ENCODE data around the gene NPW. TPM values are rescaled to one million over a fixed set of nuclear protein-coding genes. Genes with fewer than 3 reads are reported as not detected.
A peak's percentile ranks its signal among the peaks of the same experiment; 100 is the strongest.

Gene NPW
- 0.25 and 1.3 TPM in 2 replicates for total RNA-seq

DNA sequence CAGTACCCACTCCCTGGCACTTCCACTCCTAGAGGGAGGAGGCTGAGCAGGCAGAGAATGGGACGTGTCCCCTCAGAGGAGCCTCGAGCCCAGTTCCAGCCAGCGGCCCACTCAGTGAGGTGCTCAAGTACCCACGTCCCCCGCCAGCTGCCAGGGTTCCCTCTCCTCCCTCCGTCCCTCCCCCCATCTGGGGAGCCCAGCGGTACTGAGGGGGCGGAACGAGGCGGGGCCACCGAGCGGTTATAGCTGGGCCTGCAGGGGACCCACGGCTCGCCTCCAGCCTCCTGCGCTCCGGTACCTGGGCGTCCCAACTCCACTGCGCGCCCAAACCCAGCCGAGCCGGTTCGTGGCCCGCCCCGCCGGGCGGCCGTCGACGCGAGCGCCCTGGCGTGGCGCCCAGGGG, at the start of gene NPW:
TSS of gene NPW (plus strand) at position 268 of the 403 bp plus-strand sequence.
- DNase-seq (ENCODE audit: low read depth in 2 of 2) = no peak

GRCh38 chr16:1971796-1972489, 47.6 kb upstream of the NPW start, which contains the start of gene TBL3:
Gene TBL3 (plus strand): TSS chr16:1972053. CDS start chr16:1972165, 112 bp downstream.
- DNase-seq (ENCODE audit: low read depth in 2 of 2) = peak; percentile 88 to 96

GRCh38 chr16:1972490-1972877, 47.1 kb upstream of the NPW start:
- peak in 1 of 2 donors; percentile 26 for DNase-seq (ENCODE audit: low read depth in 2 of 2)

- no peak for DNase-seq (ENCODE audit: low read depth in 2 of 2)
Measured at GRCh38 chr16:1973461-1974156, 46.0 kb upstream of the NPW start.

GRCh38 chr16:1974157-1975070, 45.2 kb upstream of the NPW start:
- DNase-seq (ENCODE audit: low read depth in 2 of 2) = no peak

DNA sequence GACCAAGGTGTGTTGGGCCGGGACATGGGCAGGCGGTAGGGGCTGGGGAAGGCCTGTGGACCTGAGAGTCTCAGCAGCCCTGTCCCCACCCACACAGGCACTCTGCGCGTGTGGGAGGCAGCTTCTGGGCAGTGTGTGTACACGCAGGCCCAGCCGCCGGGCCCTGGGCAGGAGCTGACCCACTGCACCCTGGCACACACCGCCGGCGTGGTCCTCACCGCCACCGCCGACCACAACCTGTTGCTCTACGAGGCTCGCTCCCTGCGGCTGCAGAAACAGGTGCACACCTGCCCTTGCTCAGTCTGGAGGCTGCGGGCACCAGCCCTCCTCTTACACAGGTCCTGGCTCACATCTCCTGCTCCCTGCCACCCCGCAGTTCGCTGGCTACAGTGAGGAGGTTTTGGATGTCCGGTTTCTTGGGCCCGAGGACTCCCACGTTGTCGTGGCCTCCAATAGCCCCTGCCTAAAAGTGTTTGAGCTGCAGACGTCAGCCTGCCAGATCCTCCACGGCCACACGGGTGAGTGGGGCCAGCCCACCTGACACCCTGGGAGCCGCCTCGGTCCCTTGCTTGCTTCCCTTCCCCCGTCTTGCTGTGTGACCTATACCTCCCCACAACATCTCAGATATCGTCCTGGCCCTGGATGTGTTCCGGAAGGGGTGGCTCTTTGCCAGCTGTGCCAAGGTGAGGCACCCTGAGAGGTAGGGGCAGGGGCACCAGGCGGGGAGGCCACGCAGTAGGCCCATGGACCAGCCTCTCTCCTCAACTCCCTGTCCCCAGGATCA, 44.0 kb upstream of the NPW start:
- DNase-seq (ENCODE audit: low read depth in 2 of 2) = no peak

- DNase-seq (ENCODE audit: low read depth in 2 of 2) = no peak
Measured at GRCh38 chr16:1976216-1976520, 43.4 kb upstream of the NPW start.

GRCh38 chr16:1976951-1977874, 42.4 kb upstream of the NPW start:
- DNase-seq (ENCODE audit: low read depth in 2 of 2) = no peak

- no peak for DNase-seq (ENCODE audit: low read depth in 2 of 2)
Measured at GRCh38 chr16:1977875-1978268, 41.7 kb upstream of the NPW start.

DNA sequence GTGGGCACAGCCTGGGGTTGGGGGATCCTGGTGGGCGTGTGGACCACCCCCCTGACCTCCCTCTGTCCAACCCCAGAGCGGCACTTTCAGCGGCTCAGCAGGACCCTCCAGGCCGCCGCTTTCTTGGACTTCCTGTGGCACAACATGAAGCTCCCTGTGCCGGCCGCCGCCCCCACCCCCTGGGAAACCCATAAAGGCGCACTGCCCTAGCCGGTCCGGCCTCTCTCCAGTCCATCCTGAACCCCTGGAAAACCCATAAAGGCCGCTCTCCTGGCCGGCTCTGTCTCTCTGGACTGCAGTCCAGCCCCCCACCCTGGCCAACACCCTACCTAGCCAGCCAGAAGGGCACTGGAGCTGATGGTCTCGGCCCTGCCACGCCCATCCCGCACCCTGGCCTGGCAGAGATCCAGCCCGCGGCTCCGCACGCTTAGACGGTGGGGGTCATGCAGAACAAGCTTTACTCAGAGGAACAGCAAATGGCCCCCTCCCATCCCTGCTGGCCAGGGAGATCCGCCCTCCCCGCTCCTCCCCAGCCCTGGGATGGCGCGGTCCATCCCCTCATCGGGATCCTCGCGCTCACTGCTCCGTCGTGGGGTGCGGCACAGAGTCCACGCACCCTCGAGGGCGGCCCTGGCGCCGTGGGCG, 41.0 kb upstream of the NPW start:
- no peak for DNase-seq (ENCODE audit: low read depth in 2 of 2)

GRCh38 chr16:1979271-1980029, 40.1 kb upstream of the NPW start:
- no peak for DNase-seq (ENCODE audit: low read depth in 2 of 2)

DNA sequence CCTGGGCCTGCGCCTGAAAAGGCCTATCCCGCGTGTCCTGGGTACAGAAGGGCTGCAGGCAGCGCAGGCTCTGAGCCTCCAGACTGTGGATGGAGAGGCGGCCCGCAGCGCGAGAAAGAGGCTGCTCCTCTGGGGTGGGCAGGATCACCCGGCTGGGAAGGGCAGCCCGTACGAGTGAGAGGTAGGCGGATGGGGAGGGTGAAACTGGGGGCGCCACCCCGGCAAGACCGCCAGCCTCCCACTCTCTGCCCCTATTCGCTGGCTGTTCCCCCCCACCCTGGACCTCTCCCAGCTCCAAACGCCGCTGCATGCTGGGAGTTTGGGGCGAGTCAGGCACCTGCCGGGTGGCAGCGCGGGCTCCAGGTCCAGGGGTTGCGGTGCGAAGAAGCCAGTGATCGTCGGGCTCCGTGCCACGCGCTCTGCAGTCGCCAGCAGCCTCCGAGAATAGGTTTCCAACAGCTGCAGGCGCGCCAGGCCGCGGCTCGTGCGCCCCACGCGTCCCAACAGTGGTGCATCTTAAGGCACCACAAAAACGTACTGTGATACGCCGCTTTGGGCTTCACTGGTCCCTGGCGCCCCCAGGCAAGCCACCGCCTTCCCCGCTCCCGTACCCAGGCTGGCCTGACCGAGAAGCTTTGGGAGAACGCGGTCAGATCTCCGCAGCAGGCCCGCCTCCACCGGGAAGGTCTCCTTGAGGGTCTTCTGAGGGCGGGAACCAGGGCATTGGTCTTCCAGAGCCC, 39.4 kb upstream of the NPW start:
- DNase-seq (ENCODE audit: low read depth in 2 of 2) = no peak

DNA sequence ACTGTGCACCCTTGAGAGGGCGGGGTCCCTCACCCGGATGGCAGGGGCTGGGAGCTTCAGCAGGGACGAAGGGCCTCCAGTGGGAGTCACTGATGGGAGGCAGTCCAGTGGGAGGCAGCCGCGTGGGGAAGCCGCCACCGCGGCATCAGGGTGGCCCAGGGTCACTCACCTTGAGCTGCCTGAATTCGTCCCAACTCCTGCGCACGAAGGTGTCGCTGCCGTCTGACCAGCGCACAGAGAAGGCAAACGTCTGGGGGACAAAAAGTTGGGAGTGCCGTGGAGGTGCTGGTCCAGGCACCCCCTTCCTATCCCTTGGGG, 38.9 kb upstream of the NPW start:
- DNase-seq (ENCODE audit: low read depth in 2 of 2) = no peak

GRCh38 chr16:1981398-1981836, 38.2 kb upstream of the NPW start, which contains the start of gene NOXO1:
Gene NOXO1 (minus strand): TSS chr16:1981469. CDS start chr16:1981179, 290 bp downstream.
- no peak for DNase-seq (ENCODE audit: low read depth in 2 of 2)

DNA sequence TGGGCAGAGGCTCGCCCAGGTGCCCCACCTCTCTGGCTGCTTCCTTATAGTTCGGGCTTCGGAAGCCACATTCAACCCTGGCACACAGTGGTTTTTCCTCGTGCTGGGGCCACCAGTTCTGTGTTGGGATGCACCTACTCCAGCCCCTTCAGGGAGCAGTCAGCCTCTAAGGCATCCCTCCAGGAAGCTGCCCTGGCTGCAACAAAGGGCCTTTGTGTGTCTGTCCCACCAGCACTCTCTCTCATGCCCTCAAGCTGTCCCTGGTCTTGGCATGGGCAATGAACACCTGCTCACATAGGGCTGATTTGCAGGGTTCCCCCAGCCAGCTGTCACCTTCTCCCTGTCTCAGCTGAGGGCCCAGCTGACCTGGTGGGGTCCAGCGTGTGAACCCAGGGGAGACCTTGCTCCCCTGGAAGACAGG, 37.6 kb upstream of the NPW start:
- DNase-seq (ENCODE audit: low read depth in 2 of 2) = no peak

- DNase-seq (ENCODE audit: low read depth in 2 of 2) = no peak
Measured at GRCh38 chr16:1982991-1983543, 36.5 kb upstream of the NPW start.

DNA sequence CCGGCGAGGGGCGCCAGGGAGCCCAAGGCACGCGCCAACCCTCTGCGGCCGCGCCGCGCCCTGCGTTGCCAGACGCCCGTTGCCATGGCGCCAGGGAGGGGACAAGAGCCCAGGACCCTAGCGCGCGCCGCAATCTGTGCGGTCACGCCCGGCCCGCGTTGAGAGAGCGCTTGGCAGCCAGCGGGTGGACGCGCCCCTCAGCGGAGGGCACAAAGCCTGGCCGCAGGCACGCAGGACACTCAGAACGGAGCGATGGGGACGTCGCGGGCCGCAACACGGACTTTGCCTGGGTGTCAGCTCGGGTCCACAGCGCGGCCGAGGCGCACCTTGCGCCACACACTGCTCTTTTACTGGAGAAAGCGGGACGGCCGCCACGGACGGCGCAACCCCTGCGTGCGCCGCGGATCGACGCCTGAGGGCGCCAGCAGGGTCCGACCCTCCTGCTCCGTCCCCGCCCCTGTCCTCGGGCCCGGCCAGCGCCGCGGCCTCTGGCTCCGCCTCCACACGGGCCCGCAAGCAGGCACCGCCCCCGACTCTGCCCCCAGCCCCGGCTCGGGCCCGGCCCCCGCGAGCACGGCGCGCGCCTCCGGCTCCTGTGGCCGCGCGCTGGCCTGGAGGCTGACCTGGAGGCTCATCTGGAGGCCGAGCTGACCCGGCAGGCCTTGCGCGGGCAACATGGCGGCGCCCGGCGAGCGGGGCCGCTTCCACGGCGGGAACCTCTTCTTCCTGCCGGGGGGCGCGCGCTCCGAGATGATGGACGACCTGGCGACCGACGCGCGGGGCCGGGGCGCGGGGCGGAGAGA, 35.8 kb upstream of the NPW start, which contains the start of gene GFER:
TSS of gene GFER (plus strand) at position 650 of the 803 bp plus-strand sequence. CDS start at position 676, 26 bp downstream.
- DNase-seq (ENCODE audit: low read depth in 2 of 2) = peak; percentile 85 to 95
